Measurements from ENCODE around the gene AP4E1. TPM values are rescaled to one million over a fixed set of nuclear protein-coding genes. Genes with fewer than 3 reads are reported as not detected.

The AP4E1 gene
- total RNA-seq, 1 experiment from 2014 or later, result 10.1 TPM

GRCh38 chr15:50939911-50940310 lies 31.4 kb downstream of the AP4E1 start:
- Histone ChIP-seq H2AFZ (ENCODE audit: low read depth, low read length, poor library complexity, severe bottlenecking) (no peak overlapping the region), H3K27me3 (ENCODE audit: insufficient read depth, low read length) (no peaks in the 10 kb centered on the region), H3K9me3 (ENCODE audit: control insufficient read depth in 1 of 2, insufficient read depth in 1 of 2, low read depth in 1 of 2, low read length in 2 of 2) (no peaks in the 10 kb centered on the region), H3K9me2 (ENCODE audit: insufficient read depth) (no peaks in the 10 kb centered on the region), H3K79me2 (ENCODE audit: insufficient read depth, low read length) (no peaks in the 10 kb centered on the region), H3K4me1 (ENCODE audit: control insufficient read depth in 1 of 2, insufficient read depth in 2 of 2, low read length in 2 of 2) (peaks cover 2 to 3% of the 10 kb centered on the region in 2 experiments; a peak in 1 of 4 replicates), H3K27ac (ENCODE audit: low read depth, low read length) (no peak overlapping the region), H3K36me3 (ENCODE audit: control insufficient read depth in 1 of 2, insufficient read depth in 2 of 2, low read length in 2 of 2) (0 out of 4 replicates have a peak, but pooled peaks cover 0 to 3% of the 10 kb centered on the region in 2 experiments), H3K9ac (ENCODE audit: low read length) (no peak overlapping the region), H3K4me3 (replicated peaks in 1 of 2; ENCODE audit: low read depth in 1 of 2, low read length in 2 of 2) (no peak overlapping the region), H3K4me2 (ENCODE audit: low read length) (no peak overlapping the region), H4K20me1 (ENCODE audit: insufficient read depth) (no peaks in the 10 kb centered on the region)
- no TSS peak for BruUV-seq (replicated peaks)
- intact Hi-C loops (cut with micrococcal nuclease), result no loop called here
- ATAC-seq, result no peak
- CTCF ChIA-PET, result no interaction called here
- POLR2A ChIA-PET, result no interaction called here
- no peak for DNase-seq (ENCODE audit: low read depth, low spot score)
- RAD21 ChIA-PET (ENCODE audit: low non-redundant PET in 1 of 2, low total read pairs in 2 of 2, uncharacterized antibody in 2 of 2, unreplicated experiment in 2 of 2), result no interaction called here
- no peak for TF ChIP-seq YY1 (IDR thresholded peaks at IDR 0.05; ENCODE audit: extremely low read depth, insufficient replicate concordance, low read depth, low read length)
- no peak for TF ChIP-seq CEBPB (IDR thresholded peaks at IDR 0.05; ENCODE audit: low read depth)
- no peak for TF ChIP-seq MAX (IDR thresholded peaks at IDR 0.05)
- no peak for TF ChIP-seq ZFX (IDR thresholded peaks at IDR 0.05)
- no peak for TF ChIP-seq SRF (IDR thresholded peaks at IDR 0.05; ENCODE audit: low read depth)
- TF ChIP-seq ATF3 (IDR thresholded peaks at IDR 0.05), result no peak
- no peak for TF ChIP-seq ELF1 (IDR thresholded peaks at IDR 0.05; ENCODE audit: borderline replicate concordance, low read depth)
- no peak for TF ChIP-seq JUND (IDR thresholded peaks at IDR 0.05)

GRCh38 chr15:50940506-50940905 lies 32.0 kb downstream of the AP4E1 start:
- Histone ChIP-seq H4K20me1 (ENCODE audit: insufficient read depth) (no peaks in the 10 kb centered on the region), H3K27ac (ENCODE audit: low read depth, low read length) (no peak overlapping the region), H3K4me3 (replicated peaks in 1 of 2; ENCODE audit: low read depth in 1 of 2, low read length in 2 of 2) (no peak overlapping the region), H3K9me3 (ENCODE audit: control insufficient read depth in 1 of 2, insufficient read depth in 1 of 2, low read depth in 1 of 2, low read length in 2 of 2) (no peaks in the 10 kb centered on the region), H3K4me2 (ENCODE audit: low read length) (no peak overlapping the region), H3K36me3 (ENCODE audit: control insufficient read depth in 1 of 2, insufficient read depth in 2 of 2, low read length in 2 of 2) (0 out of 4 replicates have a peak, but pooled peaks cover 0 to 3% of the 10 kb centered on the region in 2 experiments), H3K4me1 (ENCODE audit: control insufficient read depth in 1 of 2, insufficient read depth in 2 of 2, low read length in 2 of 2) (peaks cover 2 to 3% of the 10 kb centered on the region in 2 experiments; a peak in 1 of 4 replicates), H2AFZ (ENCODE audit: low read depth, low read length, poor library complexity, severe bottlenecking) (no peak overlapping the region), H3K79me2 (ENCODE audit: insufficient read depth, low read length) (no peaks in the 10 kb centered on the region), H3K27me3 (ENCODE audit: insufficient read depth, low read length) (no peaks in the 10 kb centered on the region), H3K9me2 (ENCODE audit: insufficient read depth) (no peaks in the 10 kb centered on the region), H3K9ac (ENCODE audit: low read length) (no peak overlapping the region)
- POLR2A ChIA-PET, result no interaction called here
- intact Hi-C loops (cut with micrococcal nuclease), result no loop called here
- CTCF ChIA-PET, result no interaction called here
- TF ChIP-seq REST (IDR thresholded peaks at IDR 0.05; ENCODE audit: low read depth), result no peak
- TF ChIP-seq CTCF (IDR thresholded peaks at IDR 0.05 in 2 of 3, conservative IDR thresholded peaks at IDR 0.05 in 1 of 3; ENCODE audit: borderline replicate concordance in 1 of 3, insufficient read depth in 1 of 3, low read depth in 2 of 3, low read length in 2 of 3), result no peak
- TF ChIP-seq SIN3A (IDR thresholded peaks at IDR 0.05; ENCODE audit: low read depth), result no peak
- TF ChIP-seq JUND (IDR thresholded peaks at IDR 0.05), result no peak
- no peak for TF ChIP-seq ZFX (IDR thresholded peaks at IDR 0.05)
- no peak for TF ChIP-seq ELF1 (IDR thresholded peaks at IDR 0.05; ENCODE audit: borderline replicate concordance, low read depth)
- TF ChIP-seq ZNF274 (IDR thresholded peaks at IDR 0.05; ENCODE audit: low read depth, low read length), result no peak
- no peak for TF ChIP-seq SRF (IDR thresholded peaks at IDR 0.05; ENCODE audit: low read depth)
- TF ChIP-seq EGR1 (IDR thresholded peaks at IDR 0.05; ENCODE audit: low read depth), result no peak
- TF ChIP-seq MAX (IDR thresholded peaks at IDR 0.05), result no peak
- DNase-seq (ENCODE audit: low read depth, low spot score) (no peak), ATAC-seq (no peak)
- no TSS peak for BruUV-seq (replicated peaks)
- RAD21 ChIA-PET (ENCODE audit: low non-redundant PET in 1 of 2, low total read pairs in 2 of 2, uncharacterized antibody in 2 of 2, unreplicated experiment in 2 of 2), result no interaction called here
